HG02981 (cell line): ENCODE results near the gene SCNN1A.
A peak's percentile ranks its signal among the peaks of the same experiment; 100 is the strongest.

Experiments used
- ATAC-seq: cut with Tn5 transposase; IDR thresholded peaks from one replicate; pipeline ENCODE4 v1.9.1; 2021; ENCODE audit warnings: mild to moderate bottlenecking, moderate library complexity; ENCODE audit not compliant: unreplicated experiment

The SCNN1A gene

GRCh38 chr12:6375269-6376078, at the start of gene SCNN1A:
Gene SCNN1A (minus strand): TSS chr12:6375563. CDS start chr12:6374783, 780 bp downstream.
- no peak for ATAC-seq

GRCh38 chr12:6424866-6425265, 49.5 kb upstream of the SCNN1A start:
- ATAC-seq = no peak

- ATAC-seq = no peak
Measured at GRCh38 chr12:6424008-6424347, 48.6 kb upstream of the SCNN1A start.

- ATAC-seq = peak; percentile 51
Measured at GRCh38 chr12:6423267-6424007, 48.1 kb upstream of the SCNN1A start.

GRCh38 chr12:6420364-6420763, 45.0 kb upstream of the SCNN1A start:
- ATAC-seq = no peak

GRCh38 chr12:6418796-6419195, 43.4 kb upstream of the SCNN1A start:
- ATAC-seq = no peak

GRCh38 chr12:6416596-6416995, 41.2 kb upstream of the SCNN1A start:
- ATAC-seq = no peak

- ATAC-seq = no peak
Measured at GRCh38 chr12:6407236-6407954, 32.0 kb upstream of the SCNN1A start.

GRCh38 chr12:6405963-6406362, 30.6 kb upstream of the SCNN1A start:
- no peak for ATAC-seq

- no peak for ATAC-seq
Measured at GRCh38 chr12:6404390-6404789, 29.0 kb upstream of the SCNN1A start.

- no peak for ATAC-seq
Measured at GRCh38 chr12:6399884-6400644, 24.7 kb upstream of the SCNN1A start.

- ATAC-seq = no peak
Measured at GRCh38 chr12:6396031-6396430, 20.7 kb upstream of the SCNN1A start.

- ATAC-seq = no peak
Measured at GRCh38 chr12:6394398-6394797, 19.0 kb upstream of the SCNN1A start.

- ATAC-seq = no peak
Measured at GRCh38 chr12:6393109-6393508, 17.7 kb upstream of the SCNN1A start.

- no peak for ATAC-seq
Measured at GRCh38 chr12:6392504-6392903, 17.1 kb upstream of the SCNN1A start.

GRCh38 chr12:6391013-6391412, 15.7 kb upstream of the SCNN1A start:
- ATAC-seq = no peak

- ATAC-seq = no peak
Measured at GRCh38 chr12:6390084-6390799, 14.9 kb upstream of the SCNN1A start.

GRCh38 chr12:6387541-6387940, 12.2 kb upstream of the SCNN1A start:
- no peak for ATAC-seq

- ATAC-seq = no peak
Measured at GRCh38 chr12:6386491-6386890, 11.1 kb upstream of the SCNN1A start.

GRCh38 chr12:6386038-6386437, 10.7 kb upstream of the SCNN1A start:
- no peak for ATAC-seq
